Uterus (tissue), 2 donors: ENCODE data around the gene OBP2B.

Source experiments
- POLR2A ChIP-seq, 2 donors: fragments of 450-650 bp; IDR thresholded peaks; one replicate each; pipeline ENCODE4 v1.6.1; 2016; ENCODE audit warnings: antibody characterized with exemption in 2 of 2, mild to moderate bottlenecking in 1 of 2, moderate library complexity in 1 of 2
- TF ChIP-seq, protein P1 (sequence below), 4 experiments: fragments of 200-600 bp in 2 of 4; fragments of 450-650 bp in 2 of 4; sonication (generic) in 2 of 4; IDR thresholded peaks; one replicate each; pipeline ENCODE4 v1.5.1; 2016 to 2019; ENCODE audit warnings: antibody characterized with exemption in 4 of 4, mild to moderate bottlenecking in 2 of 4, moderate library complexity in 1 of 4

DNA sequence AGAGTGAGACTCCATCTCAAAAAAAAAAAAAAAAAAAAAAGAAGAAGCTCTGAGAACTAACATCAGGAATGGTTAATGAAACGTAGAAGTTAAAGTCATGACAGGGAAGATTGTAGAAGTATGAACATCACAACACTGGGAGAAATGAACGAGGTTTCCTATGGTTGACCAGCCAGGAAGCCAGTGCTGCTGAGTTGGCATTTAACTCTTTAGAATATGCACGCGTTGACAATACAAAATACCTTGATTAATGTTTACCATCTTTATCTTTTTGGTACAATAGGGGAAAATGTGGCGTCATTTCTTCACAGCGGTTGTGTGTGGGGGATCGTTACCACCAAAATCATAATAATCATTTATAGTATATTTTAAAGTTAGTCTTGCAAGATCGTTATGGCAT is 33.9 kb upstream of the OBP2B start:
- TF ChIP-seq, protein P1, sequence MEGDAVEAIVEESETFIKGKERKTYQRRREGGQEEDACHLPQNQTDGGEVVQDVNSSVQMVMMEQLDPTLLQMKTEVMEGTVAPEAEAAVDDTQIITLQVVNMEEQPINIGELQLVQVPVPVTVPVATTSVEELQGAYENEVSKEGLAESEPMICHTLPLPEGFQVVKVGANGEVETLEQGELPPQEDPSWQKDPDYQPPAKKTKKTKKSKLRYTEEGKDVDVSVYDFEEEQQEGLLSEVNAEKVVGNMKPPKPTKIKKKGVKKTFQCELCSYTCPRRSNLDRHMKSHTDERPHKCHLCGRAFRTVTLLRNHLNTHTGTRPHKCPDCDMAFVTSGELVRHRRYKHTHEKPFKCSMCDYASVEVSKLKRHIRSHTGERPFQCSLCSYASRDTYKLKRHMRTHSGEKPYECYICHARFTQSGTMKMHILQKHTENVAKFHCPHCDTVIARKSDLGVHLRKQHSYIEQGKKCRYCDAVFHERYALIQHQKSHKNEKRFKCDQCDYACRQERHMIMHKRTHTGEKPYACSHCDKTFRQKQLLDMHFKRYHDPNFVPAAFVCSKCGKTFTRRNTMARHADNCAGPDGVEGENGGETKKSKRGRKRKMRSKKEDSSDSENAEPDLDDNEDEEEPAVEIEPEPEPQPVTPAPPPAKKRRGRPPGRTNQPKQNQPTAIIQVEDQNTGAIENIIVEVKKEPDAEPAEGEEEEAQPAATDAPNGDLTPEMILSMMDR (IDR thresholded peaks at IDR 0.05) = no peak
- TF ChIP-seq POLR2A (IDR thresholded peaks at IDR 0.05) = no peak
